HG03280 (cell line): ENCODE measurements around the gene BBS5.
A peak's percentile ranks its signal among the peaks of the same experiment; 100 is the strongest.
"Not testable (repeated sequence)": the region's sequence is repeated elsewhere in the genome, so short reads cannot be mapped to it uniquely, and the experiment has no call there.

ENCODE experiments used
- ATAC-seq: cut with Tn5 transposase; IDR thresholded peaks from one replicate; pipeline ENCODE4 v1.9.1; 2021; ENCODE audit warnings: mild to moderate bottlenecking, moderate library complexity; ENCODE audit not compliant: unreplicated experiment

The BBS5 gene

GRCh38 chr2:169485650-169486138 is 6.4 kb downstream of the BBS5 start:
- ATAC-seq: no peak

- no peak for ATAC-seq
Observed at GRCh38 chr2:169486487-169486886, 7.2 kb downstream of the BBS5 start.

GRCh38 chr2:169490834-169491233 is 11.5 kb downstream of the BBS5 start:
- no peak for ATAC-seq

GRCh38 chr2:169491378-169491777 is 12.1 kb downstream of the BBS5 start:
- no peak for ATAC-seq

GRCh38 chr2:169493360-169493759 is 14.1 kb downstream of the BBS5 start:
- no peak for ATAC-seq

GRCh38 chr2:169495310-169495928 is 16.1 kb downstream of the BBS5 start:
- ATAC-seq: no peak

- ATAC-seq: no peak
Observed at GRCh38 chr2:169504651-169505050, 25.4 kb downstream of the BBS5 start.

- no peak for ATAC-seq
Observed at GRCh38 chr2:169507698-169508097, 28.4 kb downstream of the BBS5 start.

- no peak for ATAC-seq
Observed at GRCh38 chr2:169509298-169509885, 30.1 kb downstream of the BBS5 start, which contains the start of gene KLHL41. Gene KLHL41, plus strand, starts transcription at chr2:169509702. Its CDS starts 77 bp downstream, at chr2:169509779.

- no peak for ATAC-seq
Observed at GRCh38 chr2:169509955-169510354, 30.7 kb downstream of the BBS5 start.

- ATAC-seq: no peak
Observed at GRCh38 chr2:169510496-169510895, 31.2 kb downstream of the BBS5 start.

- no peak for ATAC-seq
Observed at GRCh38 chr2:169511818-169512217, 32.5 kb downstream of the BBS5 start.

GRCh38 chr2:169512525-169512924 is 33.2 kb downstream of the BBS5 start:
- ATAC-seq: no peak

GRCh38 chr2:169513094-169513493 is 33.8 kb downstream of the BBS5 start:
- ATAC-seq: no peak

GRCh38 chr2:169513926-169514325 is 34.6 kb downstream of the BBS5 start:
- no peak for ATAC-seq

- ATAC-seq: not testable (repeated sequence)
Observed at GRCh38 chr2:169514758-169515157, 35.5 kb downstream of the BBS5 start.

- ATAC-seq: not testable (repeated sequence)
Observed at GRCh38 chr2:169516488-169516995, 37.2 kb downstream of the BBS5 start.

- ATAC-seq: no peak
Observed at GRCh38 chr2:169520896-169521295, 41.6 kb downstream of the BBS5 start.

- ATAC-seq: no peak
Observed at GRCh38 chr2:169523681-169524080, 44.4 kb downstream of the BBS5 start.

GRCh38 chr2:169525434-169525833 is 46.1 kb downstream of the BBS5 start:
- no peak for ATAC-seq

- no peak for ATAC-seq
Observed at GRCh38 chr2:169526451-169526850, 47.2 kb downstream of the BBS5 start.

- ATAC-seq: peak; percentile 97
Observed at GRCh38 chr2:169528271-169528701, 49.0 kb downstream of the BBS5 start.
